ENCODE data around the gene BEGAIN. TPM values are rescaled to one million over a fixed set of nuclear protein-coding genes. Genes with fewer than 3 reads are reported as not detected.

Gene BEGAIN
- total RNA-seq, 2 donors from 2014 or later, result 2.5 to 5.1 TPM

DNA sequence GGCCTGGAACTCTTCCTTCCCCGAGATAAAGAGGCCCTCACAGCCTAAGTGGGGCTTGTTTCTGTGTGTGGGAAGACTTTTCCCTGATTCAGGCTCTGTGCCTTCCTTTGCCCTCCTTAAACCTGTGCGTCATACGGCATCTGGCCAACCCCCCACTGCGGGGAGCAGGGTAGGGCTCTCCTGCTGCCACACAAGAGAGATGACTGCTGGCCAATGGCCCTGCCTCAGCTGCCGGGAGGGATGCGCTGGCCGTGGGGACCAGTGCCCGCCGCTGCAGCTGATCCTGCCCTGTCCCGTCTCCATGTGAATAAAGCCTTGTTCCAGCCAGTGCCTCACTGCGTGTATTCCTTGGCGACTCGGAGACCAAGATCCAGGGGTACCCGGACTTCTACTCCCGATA lies 42.5 kb upstream of the BEGAIN start:
- DNase-seq (ENCODE audit: low spot score), result no peak
- WGBS, result 85% methylated on average over 15 of the region's 15 CpGs
- Histone ChIP-seq H3K4me1 (replicated peaks) (no peaks in the 10 kb centered on the region), H3K27me3 (replicated peaks; ENCODE audit: insufficient read depth) (no peaks in the 10 kb centered on the region), H3K27ac (no peak overlapping the region), H3K36me3 (no peaks in the 10 kb centered on the region), H3K9me3 (no peaks in the 10 kb centered on the region), H3K4me3 (no peak overlapping the region)
- TF ChIP-seq, protein P1, sequence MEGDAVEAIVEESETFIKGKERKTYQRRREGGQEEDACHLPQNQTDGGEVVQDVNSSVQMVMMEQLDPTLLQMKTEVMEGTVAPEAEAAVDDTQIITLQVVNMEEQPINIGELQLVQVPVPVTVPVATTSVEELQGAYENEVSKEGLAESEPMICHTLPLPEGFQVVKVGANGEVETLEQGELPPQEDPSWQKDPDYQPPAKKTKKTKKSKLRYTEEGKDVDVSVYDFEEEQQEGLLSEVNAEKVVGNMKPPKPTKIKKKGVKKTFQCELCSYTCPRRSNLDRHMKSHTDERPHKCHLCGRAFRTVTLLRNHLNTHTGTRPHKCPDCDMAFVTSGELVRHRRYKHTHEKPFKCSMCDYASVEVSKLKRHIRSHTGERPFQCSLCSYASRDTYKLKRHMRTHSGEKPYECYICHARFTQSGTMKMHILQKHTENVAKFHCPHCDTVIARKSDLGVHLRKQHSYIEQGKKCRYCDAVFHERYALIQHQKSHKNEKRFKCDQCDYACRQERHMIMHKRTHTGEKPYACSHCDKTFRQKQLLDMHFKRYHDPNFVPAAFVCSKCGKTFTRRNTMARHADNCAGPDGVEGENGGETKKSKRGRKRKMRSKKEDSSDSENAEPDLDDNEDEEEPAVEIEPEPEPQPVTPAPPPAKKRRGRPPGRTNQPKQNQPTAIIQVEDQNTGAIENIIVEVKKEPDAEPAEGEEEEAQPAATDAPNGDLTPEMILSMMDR (IDR thresholded peaks at IDR 0.05), result no peak
- TF ChIP-seq POLR2A (IDR thresholded peaks at IDR 0.05), result no peak
- TF ChIP-seq POLR2AphosphoS5 (IDR thresholded peaks at IDR 0.05), result no peak
- intact Hi-C loops (cut with DNase I), result no loop called here

DNA sequence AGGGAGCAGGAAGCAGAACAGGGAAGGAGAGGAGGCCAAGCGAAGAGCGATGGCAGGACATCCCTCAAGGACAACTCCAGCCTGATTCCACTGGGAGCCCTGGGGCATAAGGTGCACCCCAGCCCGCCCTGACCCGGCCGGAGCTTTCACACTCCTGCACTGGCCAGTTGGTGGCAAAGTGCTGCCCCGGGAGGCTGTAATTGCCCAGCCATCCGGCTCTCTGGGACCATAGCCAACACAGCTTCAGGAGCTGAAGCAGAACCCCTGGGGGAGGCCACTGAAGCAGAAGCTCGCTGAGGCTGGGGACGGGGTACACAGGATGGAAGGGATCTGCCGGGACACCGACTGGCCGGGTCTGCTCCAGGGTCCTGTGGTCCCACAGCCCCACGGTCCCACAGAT lies 41.9 kb upstream of the BEGAIN start:
- no peak for TF ChIP-seq POLR2AphosphoS5 (IDR thresholded peaks at IDR 0.05)
- TF ChIP-seq, protein P1 (IDR thresholded peaks at IDR 0.05), result no peak
- TF ChIP-seq POLR2A (IDR thresholded peaks at IDR 0.05), result no peak
- 84% methylated on average over 13 of the region's 13 CpGs for WGBS
- Histone ChIP-seq H3K4me3 (no peak overlapping the region), H3K36me3 (no peaks in the 10 kb centered on the region), H3K9me3 (no peaks in the 10 kb centered on the region), H3K4me1 (replicated peaks) (no peaks in the 10 kb centered on the region), H3K27ac (no peak overlapping the region), H3K27me3 (replicated peaks; ENCODE audit: insufficient read depth) (no peaks in the 10 kb centered on the region)
- no peak for DNase-seq (ENCODE audit: low spot score)
- intact Hi-C loops (cut with DNase I), result no loop called here

DNA sequence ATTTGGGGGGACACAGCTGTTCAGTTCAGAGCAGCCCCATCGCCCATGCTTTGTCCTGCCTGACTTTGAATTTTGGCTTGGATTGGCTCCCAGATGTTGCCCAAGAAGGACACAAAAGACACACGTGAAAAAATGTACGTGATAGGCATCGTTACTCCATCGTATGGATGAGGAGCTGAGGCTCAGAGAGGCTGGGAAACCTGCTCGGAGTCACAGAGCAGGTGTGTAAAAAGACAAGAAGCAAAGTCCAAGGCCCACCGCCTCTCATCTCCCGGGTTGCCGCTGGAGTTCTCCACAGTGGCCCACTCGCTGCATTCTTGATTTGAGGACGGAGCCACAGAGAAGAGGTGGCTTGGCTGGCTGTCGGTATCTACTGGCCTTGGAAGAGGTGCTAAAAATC lies 41.0 kb upstream of the BEGAIN start:
- H3K36me3 ChIP-seq, result no peaks in the 10 kb centered on the region
- intact Hi-C loops (cut with DNase I), result no loop called here
- H3K4me3 ChIP-seq, result no peak overlapping the region
- no peak overlapping the region for H3K27ac ChIP-seq
- H3K27me3 ChIP-seq (replicated peaks; ENCODE audit: insufficient read depth), result no peaks in the 10 kb centered on the region
- no peaks in the 10 kb centered on the region for H3K4me1 ChIP-seq (replicated peaks)
- WGBS, result 89% methylated on average over 12 of the region's 12 CpGs
- DNase-seq (ENCODE audit: low spot score), result no peak
- no peaks in the 10 kb centered on the region for H3K9me3 ChIP-seq
- no peak for TF ChIP-seq POLR2AphosphoS5 (IDR thresholded peaks at IDR 0.05)
- no peak for TF ChIP-seq POLR2A (IDR thresholded peaks at IDR 0.05)
- TF ChIP-seq, protein P1 (IDR thresholded peaks at IDR 0.05), result no peak

DNA sequence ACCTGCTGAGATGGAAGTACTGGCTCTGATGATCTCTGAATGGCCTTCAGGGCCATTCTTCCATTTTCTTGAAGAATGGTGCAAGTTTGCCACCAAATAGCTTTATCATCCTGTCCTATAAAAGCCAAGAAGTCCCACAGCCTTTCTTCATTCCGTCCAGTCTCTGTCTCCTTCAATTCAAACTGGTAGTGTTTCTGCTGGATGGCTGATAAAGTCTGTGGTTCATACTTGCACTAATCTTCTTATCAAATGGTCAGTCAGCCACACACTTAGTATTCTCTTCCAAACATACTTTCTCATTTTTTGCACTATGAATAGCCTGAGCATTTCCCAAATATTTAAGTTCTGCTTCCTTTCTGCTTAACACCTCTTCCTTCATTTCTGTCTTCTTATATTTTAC lies 39.4 kb upstream of the BEGAIN start:
- no peak overlapping the region for H3K4me3 ChIP-seq
- H3K9me3 ChIP-seq, result no peaks in the 10 kb centered on the region
- intact Hi-C loops (cut with DNase I), result no loop called here
- DNase-seq (ENCODE audit: low spot score), result no peak
- no peaks in the 10 kb centered on the region for H3K36me3 ChIP-seq
- no peak for TF ChIP-seq POLR2AphosphoS5 (IDR thresholded peaks at IDR 0.05)
- TF ChIP-seq, protein P1 (IDR thresholded peaks at IDR 0.05), result no peak
- no peak for TF ChIP-seq POLR2A (IDR thresholded peaks at IDR 0.05)
- no peaks in the 10 kb centered on the region for H3K27me3 ChIP-seq (replicated peaks; ENCODE audit: insufficient read depth)
- no peak overlapping the region for H3K27ac ChIP-seq
- H3K4me1 ChIP-seq (replicated peaks), result no peaks in the 10 kb centered on the region
- WGBS, result 82% methylated on average over 1 of the region's 1 CpG

DNA sequence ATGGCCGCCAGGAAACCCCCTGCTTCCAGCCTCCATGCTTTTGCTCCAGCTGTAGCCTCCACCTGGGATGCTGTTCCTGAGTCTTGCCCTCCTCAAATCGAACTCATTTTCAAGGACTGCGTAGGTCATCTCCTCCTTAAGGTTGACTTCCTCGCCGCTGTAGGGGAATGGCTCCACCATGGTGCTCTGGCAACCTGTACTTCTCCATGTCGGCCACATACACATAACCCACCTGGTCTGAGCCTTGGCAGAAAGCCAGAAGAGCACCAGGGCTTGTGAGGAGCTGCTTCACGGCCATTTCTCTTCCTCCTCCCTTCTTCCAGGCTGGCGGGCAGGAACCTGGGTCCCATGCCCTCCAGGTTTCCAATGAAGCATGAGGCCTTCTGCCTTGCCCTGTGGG lies 36.7 kb upstream of the BEGAIN start:
- DNase-seq (ENCODE audit: low spot score), result no peak
- H3K27ac ChIP-seq, result no peak overlapping the region
- H3K36me3 ChIP-seq, result no peaks in the 10 kb centered on the region
- TF ChIP-seq POLR2AphosphoS5 (IDR thresholded peaks at IDR 0.05), result no peak
- TF ChIP-seq, protein P1 (IDR thresholded peaks at IDR 0.05), result no peak
- no peak for TF ChIP-seq POLR2A (IDR thresholded peaks at IDR 0.05)
- H3K9me3 ChIP-seq, result no peaks in the 10 kb centered on the region
- 79% methylated on average over 8 of the region's 8 CpGs for WGBS
- H3K4me3 ChIP-seq, result no peak overlapping the region
- no peaks in the 10 kb centered on the region for H3K27me3 ChIP-seq (replicated peaks; ENCODE audit: insufficient read depth)
- H3K4me1 ChIP-seq (replicated peaks), result no peaks in the 10 kb centered on the region
- intact Hi-C loops (cut with DNase I), result no loop called here

All from prostate gland (tissue), 2 donors.